Measurements from ENCODE around the gene RGS3.

Gene RGS3

DNA sequence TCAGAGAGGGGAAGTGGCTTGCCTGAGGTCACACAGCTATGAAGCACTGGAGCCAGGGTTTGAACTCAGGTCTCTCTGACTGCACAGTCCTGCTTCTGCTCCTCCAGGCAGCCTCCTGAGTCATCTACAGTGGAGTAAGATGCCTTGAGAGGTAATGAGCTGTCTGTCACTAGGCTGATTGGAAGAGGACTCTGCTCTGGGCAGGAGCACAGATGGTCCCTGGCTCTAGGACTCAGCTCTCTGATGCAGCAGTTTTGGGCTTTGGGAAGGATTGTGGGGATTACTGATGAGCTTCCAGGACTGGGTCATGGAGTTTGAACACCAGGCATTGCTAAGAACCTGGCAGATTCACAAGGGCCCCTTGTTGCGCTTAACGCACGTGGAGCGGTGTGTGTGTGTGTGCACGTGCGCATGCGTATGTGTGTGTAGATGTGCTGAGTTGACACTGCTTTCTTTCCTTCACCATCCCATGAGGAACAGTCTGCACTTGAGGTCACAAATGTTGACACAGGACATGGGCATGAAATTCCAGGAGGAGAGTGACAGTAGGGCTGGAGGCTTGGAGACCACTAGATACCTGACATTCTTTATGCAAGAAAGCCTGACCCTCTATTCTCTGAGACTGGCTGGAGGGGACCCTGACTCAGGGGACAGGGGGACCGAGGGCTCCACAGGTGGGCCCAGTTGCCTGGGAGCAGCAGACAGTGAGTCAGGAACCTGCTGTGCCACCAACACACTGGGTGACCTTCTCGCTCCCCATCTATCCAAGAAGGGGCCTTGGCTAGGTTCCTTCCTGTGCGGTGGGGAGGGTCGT is 170.5 kb downstream of the RGS3 start:
- no peak for TF ChIP-seq ZNF70 (CRISPR knock-in tag; IDR thresholded peaks at IDR 0.05)
- no peak for TF ChIP-seq PPARA (CRISPR knock-in tag; IDR thresholded peaks at IDR 0.05; ENCODE audit: borderline replicate concordance)
- no peak for TF ChIP-seq GLIS3 (CRISPR knock-in tag; IDR thresholded peaks at IDR 0.05)
- TF ChIP-seq ZC3H10 (CRISPR knock-in tag; IDR thresholded peaks at IDR 0.05): no peak
- no peak for TF ChIP-seq CSDC2 (CRISPR knock-in tag; IDR thresholded peaks at IDR 0.05)
- no peak for TF ChIP-seq TCF4 (CRISPR knock-in tag; IDR thresholded peaks at IDR 0.05; ENCODE audit: borderline replicate concordance)
- TF ChIP-seq ZFP30 (CRISPR knock-in tag; IDR thresholded peaks at IDR 0.05): no peak
- no peak for TF ChIP-seq RARB (CRISPR knock-in tag; IDR thresholded peaks at IDR 0.05)
- ATAC-seq: no peak

DNA sequence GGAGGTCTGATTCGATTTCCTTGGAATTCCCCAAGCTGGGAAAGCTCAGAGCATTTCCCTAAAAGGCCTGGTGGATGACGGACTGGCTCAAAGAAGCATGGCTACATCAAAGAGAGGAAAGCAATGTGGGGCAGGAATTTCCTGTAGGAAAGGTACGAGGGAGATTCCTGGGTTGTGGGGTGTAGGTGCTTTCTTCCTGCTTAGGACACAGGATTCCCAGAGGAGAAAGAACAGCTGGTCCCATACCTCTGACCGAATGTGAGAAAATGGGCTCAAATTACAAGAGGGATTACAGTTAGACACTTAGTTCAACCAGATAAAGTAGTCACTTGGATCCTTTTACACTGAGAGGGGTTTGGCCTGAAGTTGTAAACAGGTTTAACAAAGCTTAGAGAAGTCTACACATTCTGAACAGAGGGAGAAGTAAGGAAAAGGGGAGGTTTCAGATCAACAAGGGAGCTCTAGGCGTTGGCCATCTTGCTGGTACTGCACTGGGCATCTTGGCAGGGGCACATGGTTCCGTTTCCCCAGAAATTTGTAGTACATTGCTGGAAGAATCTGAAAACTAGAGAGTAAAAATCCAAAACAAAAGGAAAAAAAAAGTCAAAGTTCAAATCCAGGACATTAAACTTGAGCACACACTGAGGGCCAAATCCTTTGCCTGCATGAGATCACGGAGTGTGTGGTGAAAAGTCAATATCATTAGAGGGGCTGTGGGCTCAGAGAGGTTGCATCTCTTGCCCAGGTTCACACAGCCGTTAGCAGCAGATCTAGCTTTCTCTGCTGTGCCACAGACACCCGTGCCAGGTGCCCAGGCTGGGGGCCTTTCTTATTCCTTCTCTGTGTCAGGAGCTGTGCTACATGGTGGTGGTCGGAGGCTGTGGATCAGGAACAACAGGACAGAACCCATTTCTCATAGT is 171.3 kb downstream of the RGS3 start:
- ATAC-seq: no peak
- no peak for TF ChIP-seq ESRRG (CRISPR knock-in tag; IDR thresholded peaks at IDR 0.05)
- TF ChIP-seq ZNF70 (CRISPR knock-in tag; IDR thresholded peaks at IDR 0.05): no peak
- no peak for TF ChIP-seq ARNTL (CRISPR knock-in tag; IDR thresholded peaks at IDR 0.05; ENCODE audit: borderline replicate concordance, low read depth)
- TF ChIP-seq TOX (CRISPR knock-in tag; IDR thresholded peaks at IDR 0.05; ENCODE audit: borderline replicate concordance): no peak
- no peak for TF ChIP-seq ZNF565 (CRISPR knock-in tag; conservative IDR thresholded peaks at IDR 0.05; ENCODE audit: low read depth)
- TF ChIP-seq PPARA (CRISPR knock-in tag; IDR thresholded peaks at IDR 0.05; ENCODE audit: borderline replicate concordance): no peak
- TF ChIP-seq ZFP3 (CRISPR knock-in tag; IDR thresholded peaks at IDR 0.05): no peak
- TF ChIP-seq ZNF8 (CRISPR knock-in tag; IDR thresholded peaks at IDR 0.05): no peak
- TF ChIP-seq, protein P1, sequence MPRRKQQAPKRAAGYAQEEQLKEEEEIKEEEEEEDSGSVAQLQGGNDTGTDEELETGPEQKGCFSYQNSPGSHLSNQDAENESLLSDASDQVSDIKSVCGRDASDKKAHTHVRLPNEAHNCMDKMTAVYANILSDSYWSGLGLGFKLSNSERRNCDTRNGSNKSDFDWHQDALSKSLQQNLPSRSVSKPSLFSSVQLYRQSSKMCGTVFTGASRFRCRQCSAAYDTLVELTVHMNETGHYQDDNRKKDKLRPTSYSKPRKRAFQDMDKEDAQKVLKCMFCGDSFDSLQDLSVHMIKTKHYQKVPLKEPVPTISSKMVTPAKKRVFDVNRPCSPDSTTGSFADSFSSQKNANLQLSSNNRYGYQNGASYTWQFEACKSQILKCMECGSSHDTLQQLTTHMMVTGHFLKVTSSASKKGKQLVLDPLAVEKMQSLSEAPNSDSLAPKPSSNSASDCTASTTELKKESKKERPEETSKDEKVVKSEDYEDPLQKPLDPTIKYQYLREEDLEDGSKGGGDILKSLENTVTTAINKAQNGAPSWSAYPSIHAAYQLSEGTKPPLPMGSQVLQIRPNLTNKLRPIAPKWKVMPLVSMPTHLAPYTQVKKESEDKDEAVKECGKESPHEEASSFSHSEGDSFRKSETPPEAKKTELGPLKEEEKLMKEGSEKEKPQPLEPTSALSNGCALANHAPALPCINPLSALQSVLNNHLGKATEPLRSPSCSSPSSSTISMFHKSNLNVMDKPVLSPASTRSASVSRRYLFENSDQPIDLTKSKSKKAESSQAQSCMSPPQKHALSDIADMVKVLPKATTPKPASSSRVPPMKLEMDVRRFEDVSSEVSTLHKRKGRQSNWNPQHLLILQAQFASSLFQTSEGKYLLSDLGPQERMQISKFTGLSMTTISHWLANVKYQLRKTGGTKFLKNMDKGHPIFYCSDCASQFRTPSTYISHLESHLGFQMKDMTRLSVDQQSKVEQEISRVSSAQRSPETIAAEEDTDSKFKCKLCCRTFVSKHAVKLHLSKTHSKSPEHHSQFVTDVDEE (CRISPR knock-in tag; IDR thresholded peaks at IDR 0.05): no peak

DNA sequence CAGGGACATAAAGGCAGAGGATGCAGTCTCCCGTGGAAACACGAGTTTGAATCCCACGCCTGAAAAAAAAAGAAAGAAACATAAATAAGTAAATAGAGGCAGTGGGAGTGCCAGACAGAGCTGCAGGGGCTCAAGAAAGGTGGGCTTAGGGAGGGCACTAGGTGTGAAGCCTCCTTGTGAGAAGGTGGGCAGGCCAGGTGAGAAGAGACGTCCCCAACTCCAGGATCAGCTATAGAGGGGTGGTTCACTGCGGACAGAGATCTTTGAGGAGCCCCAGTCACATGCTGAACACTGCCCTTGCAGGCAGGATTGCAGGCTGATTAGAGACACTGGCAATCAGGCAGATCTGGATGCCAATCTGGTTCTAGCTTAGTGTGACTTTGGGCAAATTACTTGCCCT is 172.1 kb downstream of the RGS3 start:
- TF ChIP-seq ESRRG (CRISPR knock-in tag; IDR thresholded peaks at IDR 0.05) (no peak), ISL1 (CRISPR knock-in tag; IDR thresholded peaks at IDR 0.05) (no peak), ZNF8 (CRISPR knock-in tag; IDR thresholded peaks at IDR 0.05) (no peak), RARB (CRISPR knock-in tag; IDR thresholded peaks at IDR 0.05) (no peak)
- ATAC-seq: no peak

DNA sequence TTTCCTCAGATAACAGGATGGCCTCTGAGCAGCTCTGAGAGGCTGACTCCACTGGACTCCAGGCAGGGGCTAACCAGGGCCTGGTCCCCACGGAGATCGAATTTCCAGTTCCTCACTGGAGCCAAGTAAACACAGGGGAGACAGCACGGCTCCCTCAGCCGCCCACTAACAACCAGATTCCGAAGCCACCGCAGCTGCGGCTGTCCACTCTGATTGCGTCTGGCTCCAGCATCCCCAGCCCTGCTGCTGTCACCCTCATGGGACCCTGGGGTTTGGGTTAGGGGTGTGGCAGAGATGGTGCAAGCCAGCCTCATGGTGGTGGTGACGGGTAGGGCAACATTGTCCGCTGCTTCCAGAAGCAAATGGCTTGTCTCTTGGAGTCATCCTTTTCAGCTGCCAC is 172.6 kb downstream of the RGS3 start:
- TF ChIP-seq PPARA (CRISPR knock-in tag; IDR thresholded peaks at IDR 0.05; ENCODE audit: borderline replicate concordance): no peak
- TF ChIP-seq ARNTL (CRISPR knock-in tag; IDR thresholded peaks at IDR 0.05; ENCODE audit: borderline replicate concordance, low read depth): no peak
- TF ChIP-seq, protein P2, sequence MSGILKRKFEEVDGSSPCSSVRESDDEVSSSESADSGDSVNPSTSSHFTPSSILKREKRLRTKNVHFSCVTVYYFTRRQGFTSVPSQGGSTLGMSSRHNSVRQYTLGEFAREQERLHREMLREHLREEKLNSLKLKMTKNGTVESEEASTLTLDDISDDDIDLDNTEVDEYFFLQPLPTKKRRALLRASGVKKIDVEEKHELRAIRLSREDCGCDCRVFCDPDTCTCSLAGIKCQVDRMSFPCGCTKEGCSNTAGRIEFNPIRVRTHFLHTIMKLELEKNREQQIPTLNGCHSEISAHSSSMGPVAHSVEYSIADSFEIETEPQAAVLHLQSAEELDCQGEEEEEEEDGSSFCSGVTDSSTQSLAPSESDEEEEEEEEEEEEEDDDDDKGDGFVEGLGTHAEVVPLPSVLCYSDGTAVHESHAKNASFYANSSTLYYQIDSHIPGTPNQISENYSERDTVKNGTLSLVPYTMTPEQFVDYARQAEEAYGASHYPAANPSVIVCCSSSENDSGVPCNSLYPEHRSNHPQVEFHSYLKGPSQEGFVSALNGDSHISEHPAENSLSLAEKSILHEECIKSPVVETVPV (CRISPR knock-in tag; IDR thresholded peaks at IDR 0.05): no peak
- TF ChIP-seq BACH2 (CRISPR knock-in tag; IDR thresholded peaks at IDR 0.05; ENCODE audit: borderline replicate concordance): no peak
- TF ChIP-seq, protein P3, sequence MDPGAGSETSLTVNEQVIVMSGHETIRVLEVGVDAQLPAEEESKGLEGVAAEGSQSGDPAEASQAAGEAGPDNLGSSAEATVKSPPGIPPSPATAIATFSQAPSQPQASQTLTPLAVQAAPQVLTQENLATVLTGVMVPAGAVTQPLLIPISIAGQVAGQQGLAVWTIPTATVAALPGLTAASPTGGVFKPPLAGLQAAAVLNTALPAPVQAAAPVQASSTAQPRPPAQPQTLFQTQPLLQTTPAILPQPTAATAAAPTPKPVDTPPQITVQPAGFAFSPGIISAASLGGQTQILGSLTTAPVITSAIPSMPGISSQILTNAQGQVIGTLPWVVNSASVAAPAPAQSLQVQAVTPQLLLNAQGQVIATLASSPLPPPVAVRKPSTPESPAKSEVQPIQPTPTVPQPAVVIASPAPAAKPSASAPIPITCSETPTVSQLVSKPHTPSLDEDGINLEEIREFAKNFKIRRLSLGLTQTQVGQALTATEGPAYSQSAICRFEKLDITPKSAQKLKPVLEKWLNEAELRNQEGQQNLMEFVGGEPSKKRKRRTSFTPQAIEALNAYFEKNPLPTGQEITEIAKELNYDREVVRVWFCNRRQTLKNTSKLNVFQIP (CRISPR knock-in tag; IDR thresholded peaks at IDR 0.05; ENCODE audit: borderline replicate concordance, low read depth): no peak
- TF ChIP-seq, protein P1 (CRISPR knock-in tag; IDR thresholded peaks at IDR 0.05): no peak
- TF ChIP-seq ESRRG (CRISPR knock-in tag; IDR thresholded peaks at IDR 0.05): no peak
- TF ChIP-seq, protein P4, sequence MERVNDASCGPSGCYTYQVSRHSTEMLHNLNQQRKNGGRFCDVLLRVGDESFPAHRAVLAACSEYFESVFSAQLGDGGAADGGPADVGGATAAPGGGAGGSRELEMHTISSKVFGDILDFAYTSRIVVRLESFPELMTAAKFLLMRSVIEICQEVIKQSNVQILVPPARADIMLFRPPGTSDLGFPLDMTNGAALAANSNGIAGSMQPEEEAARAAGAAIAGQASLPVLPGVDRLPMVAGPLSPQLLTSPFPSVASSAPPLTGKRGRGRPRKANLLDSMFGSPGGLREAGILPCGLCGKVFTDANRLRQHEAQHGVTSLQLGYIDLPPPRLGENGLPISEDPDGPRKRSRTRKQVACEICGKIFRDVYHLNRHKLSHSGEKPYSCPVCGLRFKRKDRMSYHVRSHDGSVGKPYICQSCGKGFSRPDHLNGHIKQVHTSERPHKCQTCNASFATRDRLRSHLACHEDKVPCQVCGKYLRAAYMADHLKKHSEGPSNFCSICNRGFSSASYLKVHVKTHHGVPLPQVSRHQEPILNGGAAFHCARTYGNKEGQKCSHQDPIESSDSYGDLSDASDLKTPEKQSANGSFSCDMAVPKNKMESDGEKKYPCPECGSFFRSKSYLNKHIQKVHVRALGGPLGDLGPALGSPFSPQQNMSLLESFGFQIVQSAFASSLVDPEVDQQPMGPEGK (CRISPR knock-in tag; IDR thresholded peaks at IDR 0.05; ENCODE audit: borderline replicate concordance): no peak
- ATAC-seq: no peak
